Esophagus muscularis mucosa (tissue), 4 donors: ENCODE data around the gene WDFY2. TPM values are rescaled to one million over a fixed set of nuclear protein-coding genes. Genes with fewer than 3 reads are reported as not detected.

Source experiments
- DNase-seq: peaks from one replicate; pipeline ENCODE4 v3.0.0-alpha.2; 2017; ENCODE audit errors: extremely low spot score
- H3K27ac ChIP-seq, 4 donors: fragments of 200-600 bp; sonication (generic); replicated peaks in 1 of 4; 1 replicate in 3 of 4; 2 replicates in 1 of 4; pipeline ENCODE4 v1.5.1; 2016 to 2019; ENCODE audit warnings: mild to moderate bottlenecking in 1 of 4
- H3K27me3 ChIP-seq, 4 donors: fragments of 200-600 bp; sonication (generic); one replicate each; pipeline versions ENCODE4 v1.5.1 to v1.6.0; 2016 to 2019
- H3K36me3 ChIP-seq, 4 donors: fragments of 200-600 bp; sonication (generic); one replicate each; pipeline ENCODE4 v1.5.1; 2016 to 2019
- H3K4me1 ChIP-seq, 4 donors: fragments of 200-600 bp; sonication (generic); one replicate each; pipeline ENCODE4 v1.5.1; 2016 to 2019
- H3K4me3 ChIP-seq, 4 donors: fragments of 200-600 bp; sonication (generic); 1 replicate in 2 of 4; 2 replicates in 2 of 4; pipeline ENCODE4 v1.5.1; 2016 to 2019; ENCODE audit warnings: mild to moderate bottlenecking in 4 of 4, moderate library complexity in 1 of 4
- H3K9me3 ChIP-seq, 4 donors: fragments of 200-600 bp; sonication (generic); 1 replicate in 3 of 4; 2 replicates in 1 of 4; pipeline ENCODE4 v1.5.1; 2016 to 2019
- CTCF ChIP-seq, 3 experiments: fragments of 200-600 bp in 2 of 3; fragments of 450-650 bp in 1 of 3; sonication (generic) in 2 of 3; IDR thresholded peaks; one replicate each; pipeline ENCODE4 v1.5.1; 2017 to 2019; ENCODE audit warnings: antibody characterized with exemption in 3 of 3, mild to moderate bottlenecking in 2 of 3, moderate library complexity in 1 of 3
- EP300 ChIP-seq: sonication (generic); formaldehyde crosslinking; IDR thresholded peaks from one replicate; pipeline ENCODE4 v1.6.1; 2017; ENCODE audit warnings: antibody characterized with exemption
- POLR2A ChIP-seq: fragments of 450-650 bp; IDR thresholded peaks from one replicate; pipeline ENCODE4 v1.6.1; 2017; ENCODE audit warnings: antibody characterized with exemption, moderate library complexity, mild to moderate bottlenecking, low read depth
- POLR2AphosphoS5 ChIP-seq, 2 donors: sonication (generic); formaldehyde crosslinking; IDR thresholded peaks; one replicate each; pipeline ENCODE4 v1.6.1; 2017; ENCODE audit warnings: antibody characterized with exemption in 2 of 2
- WGBS: methylation state at CpG from one replicate; pipeline ENCODE4 v1.1.5; 2018; 5-methylcytosine and 5-hydroxymethylcytosine counted together
- intact Hi-C: fragments of 100-400 bp; cut with DNase I; formaldehyde crosslinking; loops from one replicate; pipeline ENCODE4 v1.15.1; 2023
- total RNA-seq, 4 donors: library from RNA; depleted of rRNA; stranded (reverse); fragments of >200 nt; gene quantifications; one replicate each; pipeline versions ENCODE4 v1.1.0 to v1.2.1, GENCODE V29; 2016

The WDFY2 gene
- total RNA-seq, 4 donors from 2014 or later, result 4.7 to 8.7 (median 5.7) TPM

GRCh38 chr13:51603716-51604115 lies 19.5 kb downstream of the WDFY2 start:
- WGBS, result 100% methylated on average over 1 of the region's 1 CpG
- TF ChIP-seq POLR2A (no peak), EP300 (no peak), POLR2AphosphoS5 (IDR thresholded peaks at IDR 0.05) (no peak), CTCF (IDR thresholded peaks at IDR 0.05) (no peak)
- DNase-seq, result no peak
- Histone ChIP-seq H3K4me3 (no peak overlapping the region), H3K27me3 (no peaks in the 10 kb centered on the region), H3K9me3 (no peaks in the 10 kb centered on the region), H3K27ac (no peak overlapping the region), H3K4me1 (peaks cover 6 to 14% (median 9%) of the 10 kb centered on the region in 4 donors), H3K36me3 (no peaks in the 10 kb centered on the region)
- intact Hi-C loops, result no loop called here

DNA sequence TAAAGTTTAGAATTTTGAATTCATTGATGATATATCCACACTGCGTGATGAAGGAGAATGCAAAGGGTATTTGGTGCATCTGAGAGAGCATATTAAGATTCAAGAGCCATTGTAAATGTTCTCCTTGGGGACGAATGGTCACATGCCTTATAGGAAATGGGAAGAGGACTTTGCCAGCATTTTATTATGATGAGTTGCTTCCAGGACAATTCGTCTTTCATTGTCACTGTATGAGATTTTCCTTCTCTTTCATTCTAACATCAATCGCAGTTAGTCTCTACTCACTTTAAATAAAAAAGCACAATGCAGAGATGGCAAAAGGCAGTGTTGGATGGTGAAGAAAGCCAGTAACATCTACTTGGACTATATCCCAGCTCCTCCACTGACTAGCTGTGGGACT lies 21.4 kb downstream of the WDFY2 start:
- no peak for DNase-seq
- Histone ChIP-seq H3K9me3 (no peaks in the 10 kb centered on the region), H3K4me3 (no peak overlapping the region), H3K36me3 (no peaks in the 10 kb centered on the region), H3K27ac (no peak overlapping the region), H3K27me3 (no peaks in the 10 kb centered on the region), H3K4me1 (peaks cover 6 to 14% (median 9%) of the 10 kb centered on the region in 4 donors)
- TF ChIP-seq EP300 (no peak), POLR2AphosphoS5 (IDR thresholded peaks at IDR 0.05) (no peak), CTCF (IDR thresholded peaks at IDR 0.05) (no peak), POLR2A (no peak)
- intact Hi-C loops, result no loop called here
- WGBS, result 33% methylated on average over 4 of the region's 4 CpGs

DNA sequence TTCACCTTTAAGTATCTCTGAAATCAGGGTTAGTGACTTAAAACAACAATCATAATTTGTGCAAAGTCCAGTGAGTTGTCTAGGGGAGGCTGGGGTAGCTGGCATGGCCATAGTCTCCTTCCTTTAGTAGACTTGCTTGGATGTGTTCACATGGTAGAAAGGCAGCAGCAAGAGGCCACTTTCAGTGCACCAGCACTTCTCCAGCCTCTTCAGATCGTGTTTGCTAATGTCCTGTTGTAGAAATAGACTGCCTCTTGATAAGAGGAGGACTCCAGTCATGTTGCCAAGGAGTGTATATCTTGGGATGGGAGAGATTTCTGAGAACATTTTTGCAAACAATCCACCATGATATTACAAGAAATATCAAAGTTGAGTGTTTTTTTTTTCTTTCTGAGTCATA lies 22.9 kb downstream of the WDFY2 start:
- Histone ChIP-seq H3K36me3 (no peaks in the 10 kb centered on the region), H3K4me3 (no peak overlapping the region), H3K27me3 (no peaks in the 10 kb centered on the region), H3K9me3 (no peaks in the 10 kb centered on the region), H3K27ac (no peak overlapping the region), H3K4me1 (peaks cover 6 to 14% (median 9%) of the 10 kb centered on the region in 4 donors)
- 73% methylated on average over 1 of the region's 1 CpG for WGBS
- intact Hi-C loops, result no loop called here
- TF ChIP-seq POLR2A (no peak), POLR2AphosphoS5 (IDR thresholded peaks at IDR 0.05) (no peak), CTCF (IDR thresholded peaks at IDR 0.05) (no peak), EP300 (no peak)
- DNase-seq, result no peak

DNA sequence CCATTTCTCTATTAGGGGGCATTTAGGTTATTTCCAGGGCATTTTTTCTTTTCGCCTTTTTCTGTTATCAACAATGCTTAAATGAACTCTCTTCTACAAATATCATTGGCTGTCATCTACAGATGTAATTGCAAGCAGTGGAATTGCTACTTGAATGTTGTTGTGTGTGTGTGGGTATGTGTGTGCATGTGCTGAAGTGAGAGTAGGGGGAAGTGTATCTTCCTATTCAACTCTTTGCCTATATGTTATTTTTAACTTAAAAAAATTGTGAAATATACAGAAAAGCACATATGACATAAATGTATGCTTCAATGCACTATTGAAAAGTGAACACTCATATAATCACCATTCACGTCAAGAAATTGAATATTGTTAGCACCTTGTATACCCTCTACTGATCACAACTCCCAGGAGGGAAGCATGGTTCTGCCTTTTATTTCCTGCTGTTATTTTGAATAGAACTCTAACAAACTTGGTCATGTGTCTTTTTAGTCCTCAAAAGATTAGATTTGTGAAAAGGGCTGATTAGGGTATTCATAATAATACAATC lies 24.7 kb downstream of the WDFY2 start:
- Histone ChIP-seq H3K27me3 (no peaks in the 10 kb centered on the region), H3K4me3 (no peak overlapping the region), H3K36me3 (no peaks in the 10 kb centered on the region), H3K9me3 (no peaks in the 10 kb centered on the region), H3K4me1 (peaks cover 6 to 14% (median 11%) of the 10 kb centered on the region in 4 donors), H3K27ac (no peak overlapping the region)
- intact Hi-C loops, result no loop called here
- TF ChIP-seq POLR2A (no peak), POLR2AphosphoS5 (IDR thresholded peaks at IDR 0.05) (no peak), EP300 (no peak), CTCF (IDR thresholded peaks at IDR 0.05) (no peak)
- DNase-seq, result no peak
- 92% methylated on average over 2 of the region's 2 CpGs for WGBS

GRCh38 chr13:51612867-51613266 lies 28.6 kb downstream of the WDFY2 start:
- Histone ChIP-seq H3K36me3 (no peaks in the 10 kb centered on the region), H3K4me3 (no peak overlapping the region), H3K27me3 (no peaks in the 10 kb centered on the region), H3K4me1 (peaks cover 0 to 10% (median 0%) of the 10 kb centered on the region in 4 donors), H3K9me3 (no peaks in the 10 kb centered on the region), H3K27ac (no peak overlapping the region)
- TF ChIP-seq CTCF (IDR thresholded peaks at IDR 0.05) (no peak), EP300 (no peak), POLR2A (no peak), POLR2AphosphoS5 (IDR thresholded peaks at IDR 0.05) (no peak)
- no peak for DNase-seq
- 95% methylated on average over 3 of the region's 3 CpGs for WGBS
- intact Hi-C loops, result no loop called here
